Left renal cortex interstitium (tissue), 4 donors: Measurements from ENCODE around the gene SPDYE1. TPM values are rescaled to one million over a fixed set of nuclear protein-coding genes. Genes with fewer than 3 reads are reported as not detected.
"Not testable (repeated sequence)": the region's sequence is repeated elsewhere in the genome, so short reads cannot be mapped to it uniquely, and the experiment has no call there.

Experiments used
- DNase-seq, 4 donors: peaks; one replicate each; pipeline ENCODE4 v3.0.0-alpha.2; 2013; ENCODE audit warnings: low read depth in 4 of 4, low spot score in 2 of 4, missing footprints in 1 of 4
- polyA plus RNA-seq, 4 donors: library from polyadenylated mRNA; unstranded; fragments of 120-200 nt; gene quantifications; one replicate each; pipeline ENCODE4 v1.2.1, GENCODE V29; 2013; ENCODE audit not compliant: insufficient read length in 4 of 4

Gene SPDYE1, protein sequence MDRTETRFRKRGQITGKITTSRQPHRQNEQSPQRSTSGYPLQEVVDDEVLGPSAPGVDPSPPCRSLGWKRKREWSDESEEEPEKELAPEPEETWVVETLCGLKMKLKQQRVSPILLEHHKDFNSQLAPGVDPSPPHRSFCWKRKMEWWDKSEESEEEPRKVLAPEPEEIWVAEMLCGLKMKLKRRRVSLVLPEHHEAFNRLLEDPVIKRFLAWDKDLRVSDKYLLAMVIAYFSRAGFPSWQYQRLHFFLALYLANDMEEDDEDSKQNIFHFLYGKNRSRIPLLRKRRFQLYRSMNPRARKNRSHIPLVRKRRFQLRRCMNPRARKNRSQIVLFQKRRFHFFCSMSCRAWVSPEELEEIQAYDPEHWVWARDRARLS
- polyA plus RNA-seq = 1 to 10 TPM in 2 of 4 donors, under 1 TPM in 2; 0.48 to 2.9 (median 1.2) TPM

DNA sequence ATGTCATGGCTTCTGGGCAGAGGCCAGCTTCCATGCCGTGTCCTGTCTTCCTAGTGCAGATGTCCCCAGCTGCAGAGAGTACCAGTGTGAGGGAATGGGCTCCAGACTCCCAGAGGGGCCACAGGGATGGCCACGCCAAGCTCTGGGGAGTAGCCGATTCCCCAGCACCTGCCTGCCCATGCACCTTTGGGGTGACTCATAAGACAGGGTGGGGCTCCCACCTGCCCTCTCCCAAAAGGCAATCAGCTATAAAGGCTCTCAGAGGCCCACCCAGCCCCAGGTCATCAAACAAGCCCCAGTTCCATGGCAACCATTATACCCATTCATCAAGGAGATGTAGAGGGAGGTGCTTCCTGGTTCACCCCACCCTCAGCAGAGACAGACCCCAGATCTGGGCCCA is at the start of gene SPDYE1:
Gene SPDYE1, plus strand, starts transcription at position 366 of the 400 bp plus-strand sequence. CDS start 2,053 bp downstream, outside the sequence.
- DNase-seq = not testable (repeated sequence)

DNA sequence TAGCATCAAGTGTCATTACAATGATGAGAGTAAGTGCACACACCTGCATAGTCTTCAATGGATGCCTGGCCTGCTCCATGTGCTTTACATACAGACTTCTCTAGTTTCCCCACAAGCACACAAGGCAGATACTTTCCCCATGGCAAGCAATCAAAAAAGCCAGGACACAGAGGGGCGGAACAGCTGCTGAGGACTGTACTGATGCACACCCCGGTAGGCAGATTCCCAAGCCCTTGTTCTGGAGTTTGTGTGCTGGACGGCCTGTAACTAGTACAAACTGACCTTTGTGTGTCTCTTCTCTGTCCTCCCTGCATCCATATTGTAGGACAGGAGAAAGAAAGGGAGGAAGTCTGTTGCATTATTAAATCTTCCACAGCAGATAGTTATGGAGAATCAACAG is 45.7 kb upstream of the SPDYE1 start:
- no peak for DNase-seq

DNA sequence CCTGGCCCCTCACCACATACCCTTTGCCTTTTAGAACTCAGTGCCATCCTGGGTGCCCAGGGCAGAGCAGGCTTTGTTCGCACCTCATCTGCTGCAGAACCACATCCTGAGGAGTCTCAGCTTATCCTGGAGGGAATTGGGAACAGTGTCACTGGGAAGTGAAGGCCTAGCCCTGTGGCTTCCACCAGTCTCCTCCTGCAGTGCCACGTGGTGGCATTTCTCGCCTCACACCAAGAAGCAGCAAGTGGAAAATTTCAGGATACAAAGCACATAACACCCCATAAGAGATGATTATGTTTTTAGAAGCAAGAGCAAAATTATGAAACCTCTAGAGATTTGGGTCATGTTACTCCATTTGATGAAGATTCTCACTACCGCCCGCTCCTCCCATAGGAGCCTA is 44.6 kb upstream of the SPDYE1 start:
- no peak for DNase-seq

DNA sequence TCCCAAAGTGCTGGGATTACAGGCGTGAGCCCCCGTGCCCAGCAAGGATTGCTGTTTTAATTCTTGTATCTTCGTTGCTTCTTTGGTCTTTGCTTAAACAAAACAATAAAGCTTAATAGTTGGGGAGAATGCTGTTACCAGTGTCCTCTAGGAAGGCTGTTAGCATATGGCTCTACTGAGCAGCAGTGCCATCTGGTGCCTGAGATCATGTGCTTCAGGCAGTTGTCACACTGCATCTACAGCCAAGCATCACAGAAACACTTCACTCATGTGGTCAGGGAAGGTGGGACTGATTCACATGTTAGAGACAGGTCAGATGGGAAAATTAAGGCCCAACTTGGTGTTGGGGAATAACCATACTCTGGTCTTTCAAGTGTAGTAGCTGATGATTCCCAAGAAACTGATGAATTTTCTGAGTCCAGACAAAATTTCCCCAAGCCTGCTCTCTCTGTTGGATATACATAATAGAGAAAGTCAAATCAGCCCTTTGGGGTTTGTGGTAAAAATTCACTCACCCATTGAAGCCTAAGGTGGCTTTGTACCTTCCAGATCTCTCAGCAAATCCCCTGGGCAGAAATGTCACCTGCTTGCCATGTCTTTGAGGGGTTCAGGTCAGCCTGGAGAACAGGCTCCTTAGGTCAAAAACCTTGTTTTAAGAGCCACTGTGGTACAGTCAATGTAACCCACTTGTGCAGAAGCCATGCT is 43.0 kb upstream of the SPDYE1 start:
- peak in 1 of 4 donors; percentile 13 for DNase-seq

DNA sequence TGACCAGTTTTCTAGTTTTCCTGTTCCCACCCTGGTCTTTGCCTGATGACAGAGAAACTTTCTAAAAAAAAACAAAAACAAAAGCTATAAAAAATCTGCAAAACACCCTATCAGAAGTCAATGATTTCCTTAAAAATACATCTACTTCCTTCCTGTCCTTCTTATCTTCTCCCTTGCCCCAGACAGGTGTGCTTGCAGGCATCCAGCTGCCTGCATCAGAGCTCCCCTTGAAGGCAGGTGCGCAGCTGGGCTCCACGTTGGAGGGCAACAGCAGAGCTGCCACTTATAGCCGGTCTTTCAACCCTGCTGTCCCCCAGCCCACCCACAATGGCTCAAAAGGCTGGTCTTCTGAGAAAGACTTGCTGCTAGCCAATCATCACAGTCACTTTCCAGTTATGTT is 41.7 kb upstream of the SPDYE1 start:
- DNase-seq = no peak

DNA sequence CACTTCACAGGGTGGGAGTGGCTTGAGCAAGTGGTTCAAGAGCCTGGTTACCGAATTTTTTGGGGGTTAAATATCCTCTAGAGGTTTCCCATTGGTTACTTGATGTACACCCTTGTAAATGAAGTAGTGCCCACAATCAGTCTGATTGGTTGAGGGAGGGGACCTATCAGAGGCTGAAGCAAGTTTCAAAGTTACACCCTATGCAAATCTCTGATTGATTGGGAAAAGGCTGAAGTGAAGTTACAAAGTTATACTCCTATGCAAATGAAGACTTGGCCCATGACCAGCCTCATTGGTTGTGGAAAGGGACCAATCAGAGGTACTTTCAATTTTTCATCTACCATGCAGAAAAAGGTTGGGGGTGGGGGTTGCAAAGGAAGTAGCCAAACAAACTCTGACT is 36.8 kb upstream of the SPDYE1 start:
- DNase-seq = no peak

DNA sequence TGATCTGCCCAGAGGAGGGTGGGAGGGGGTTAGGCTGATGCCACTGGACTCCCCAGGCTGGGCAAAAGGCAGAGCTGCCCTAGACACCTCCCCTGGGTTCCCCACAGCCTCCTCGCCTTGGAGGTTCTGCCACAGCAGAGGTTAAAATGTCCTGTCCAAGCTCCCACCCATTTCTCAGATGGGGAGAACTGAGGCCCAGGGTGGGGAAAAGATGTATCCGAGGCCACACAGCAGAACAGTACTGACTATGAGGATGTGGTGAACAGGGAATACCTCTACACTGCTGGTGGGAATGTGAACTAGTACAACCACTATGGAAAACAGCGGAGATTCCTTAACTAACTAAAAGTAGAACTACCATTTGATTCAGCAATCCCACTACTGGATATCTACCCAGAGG is 31.3 kb upstream of the SPDYE1 start:
- DNase-seq = not testable (repeated sequence)

DNA sequence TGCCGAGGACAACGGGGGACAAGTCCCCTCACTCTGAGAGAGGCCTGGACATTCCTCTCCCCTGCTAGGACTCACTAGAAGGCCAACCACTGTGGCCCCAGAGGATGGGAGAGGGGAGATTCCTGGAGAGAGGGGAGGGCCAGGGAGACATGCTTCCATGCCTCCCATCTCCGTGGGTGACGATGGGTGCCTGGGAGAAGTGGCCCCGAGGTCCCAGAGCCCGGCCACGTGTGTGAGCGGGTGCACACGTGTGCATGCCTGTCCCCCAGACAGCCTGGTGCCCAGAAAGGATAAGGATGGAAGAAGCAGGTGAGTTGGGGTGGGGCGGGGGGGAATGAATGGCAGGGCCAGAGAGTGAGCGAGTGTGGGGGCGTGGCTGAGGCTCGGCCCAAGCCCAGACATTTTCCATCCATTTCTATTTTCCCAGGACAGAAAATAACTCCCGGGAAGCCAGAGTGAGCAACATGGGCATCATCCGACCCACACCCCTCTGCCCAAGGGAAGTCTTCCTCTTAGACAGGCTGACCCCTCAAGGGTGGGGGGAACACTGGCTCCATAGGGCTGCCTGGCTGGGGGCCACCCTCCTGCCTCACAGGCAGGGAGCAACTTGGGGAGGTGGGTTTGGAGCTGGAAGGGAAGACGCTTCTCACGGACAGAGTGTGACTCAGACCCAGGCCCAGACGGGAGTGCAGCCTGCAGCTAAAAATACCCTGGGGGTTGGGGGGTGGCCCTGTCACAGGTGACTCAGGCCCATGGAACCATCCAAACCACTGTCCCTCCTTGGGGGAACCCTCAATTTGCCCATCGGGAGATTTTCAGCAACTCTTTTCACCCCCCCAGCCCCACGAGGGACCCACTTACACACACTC is 29.3 kb upstream of the SPDYE1 start:
- not testable (repeated sequence) for DNase-seq

DNA sequence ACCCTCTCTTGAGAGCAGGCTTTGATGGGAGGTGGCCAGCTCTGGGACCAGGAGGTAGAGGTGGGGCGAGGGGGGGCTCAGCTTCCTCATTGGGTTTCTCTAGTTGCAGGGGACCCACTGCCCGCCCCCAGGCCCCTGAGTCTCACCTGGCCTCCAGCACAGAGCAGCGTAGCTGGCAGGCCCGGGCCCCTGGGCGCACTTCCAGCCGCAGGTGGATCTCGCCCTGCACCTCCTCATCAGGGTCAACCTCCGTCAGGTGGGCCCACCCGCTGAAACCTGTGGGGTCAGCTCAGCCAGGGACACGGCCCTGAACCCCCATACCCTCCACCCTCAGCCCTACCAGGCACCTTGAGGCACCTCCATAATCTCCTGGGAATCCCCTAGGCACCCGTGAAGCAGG is 28.1 kb upstream of the SPDYE1 start:
- DNase-seq = not testable (repeated sequence)

DNA sequence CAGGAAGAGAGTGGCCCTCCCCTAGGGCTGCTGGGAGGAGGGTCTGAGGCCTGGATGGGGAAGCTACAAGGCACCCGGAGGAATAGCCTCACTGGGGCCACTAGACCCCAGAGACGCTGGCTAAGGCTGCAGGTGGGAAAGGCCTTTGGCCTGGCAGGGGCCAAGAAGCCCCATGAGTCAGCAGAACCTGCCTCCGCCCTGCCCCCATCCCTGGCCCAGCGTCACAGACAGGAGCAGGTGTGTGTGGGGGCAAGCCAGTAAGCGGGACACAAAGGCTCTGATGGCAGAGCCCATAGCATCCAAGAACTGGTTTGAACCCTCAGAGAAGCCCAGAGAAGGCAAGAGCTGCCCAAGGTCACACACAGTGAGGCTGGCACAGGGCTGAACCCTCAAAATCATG is 27.0 kb upstream of the SPDYE1 start:
- not testable (repeated sequence) for DNase-seq

DNA sequence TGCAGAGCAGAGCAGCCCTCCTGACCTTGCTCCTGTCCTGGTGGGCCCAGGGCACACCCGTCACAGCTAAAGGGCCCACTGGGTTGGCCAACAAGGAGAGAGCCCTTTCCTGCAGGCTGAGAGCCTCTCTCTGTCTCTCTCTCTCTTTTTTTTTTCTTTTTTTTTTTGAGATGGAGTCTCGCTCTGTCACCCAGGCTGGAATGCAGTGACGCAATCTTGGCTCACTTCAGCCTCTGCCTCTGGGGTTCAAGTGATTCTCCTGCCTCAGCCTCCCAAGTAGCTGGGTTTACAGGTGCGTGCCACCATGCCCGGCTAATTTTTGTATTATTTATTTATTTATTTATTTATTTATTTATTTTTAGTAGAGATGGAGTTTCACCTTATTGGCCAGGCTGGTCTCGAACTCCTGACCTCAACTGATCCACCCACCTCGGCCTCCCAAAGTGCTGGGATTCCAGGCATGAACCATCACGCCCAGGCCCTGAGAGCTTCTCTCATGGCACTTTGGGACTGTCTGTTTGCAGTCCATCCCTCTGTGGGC is 23.6 kb upstream of the SPDYE1 start:
- not testable (repeated sequence) for DNase-seq

DNA sequence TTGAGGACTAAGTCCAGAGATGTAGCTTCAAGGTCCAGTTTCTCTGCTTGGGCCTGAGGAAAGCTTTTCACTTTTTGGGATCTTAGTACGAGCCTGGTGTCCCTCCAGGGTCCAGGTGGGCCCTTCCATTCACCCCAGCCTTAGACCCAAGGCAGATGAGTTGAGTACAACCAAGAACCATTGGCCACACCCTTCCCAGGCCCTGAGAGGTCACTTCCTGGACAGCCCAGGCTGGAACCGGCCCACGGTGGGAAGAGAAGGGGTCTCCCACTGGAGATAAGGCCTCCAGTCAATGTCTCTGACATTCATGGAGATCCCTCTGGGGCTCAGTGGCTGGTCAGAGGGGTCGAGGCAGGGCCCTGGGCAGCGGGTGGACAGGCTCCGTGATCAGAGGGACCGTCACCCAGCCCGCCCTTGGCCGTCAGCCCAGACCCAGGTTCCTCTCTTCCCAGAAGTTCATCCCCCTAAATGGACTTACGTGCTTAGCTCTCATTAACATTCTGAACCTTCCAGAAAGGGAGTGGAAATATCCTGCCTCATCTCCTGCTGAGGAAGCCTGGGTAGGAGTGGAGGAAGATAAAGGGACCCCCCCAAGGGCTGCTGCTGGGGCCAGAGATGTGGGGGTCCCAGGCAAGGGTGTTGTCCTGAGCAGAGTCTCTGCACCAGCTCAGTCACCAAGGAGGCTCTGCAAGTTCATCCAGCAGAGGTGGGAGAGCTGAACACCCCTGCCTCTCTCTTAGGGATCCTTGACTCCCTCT is 22.8 kb upstream of the SPDYE1 start:
- not testable (repeated sequence) for DNase-seq

DNA sequence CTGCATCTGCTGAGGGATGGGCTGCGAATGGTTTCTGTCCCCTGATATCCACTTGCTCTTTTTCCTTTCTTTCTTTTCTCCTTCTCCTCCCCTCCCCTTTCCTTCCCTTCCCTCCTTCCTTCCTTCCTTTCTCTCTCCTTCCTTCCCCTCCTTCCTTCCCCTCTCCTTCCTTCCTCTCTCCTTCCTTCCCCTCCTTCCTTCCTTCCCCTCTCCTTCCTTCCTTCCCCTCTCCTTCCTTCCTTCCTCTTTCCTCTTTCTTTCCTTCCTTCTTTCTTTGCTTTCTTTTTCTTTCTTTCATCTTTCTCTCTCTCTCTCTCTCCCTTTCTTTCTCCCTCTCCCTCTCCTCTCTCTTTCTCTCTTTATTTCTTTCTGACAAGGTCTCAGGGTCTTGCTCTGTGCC is 20.2 kb upstream of the SPDYE1 start:
- DNase-seq = no peak

DNA sequence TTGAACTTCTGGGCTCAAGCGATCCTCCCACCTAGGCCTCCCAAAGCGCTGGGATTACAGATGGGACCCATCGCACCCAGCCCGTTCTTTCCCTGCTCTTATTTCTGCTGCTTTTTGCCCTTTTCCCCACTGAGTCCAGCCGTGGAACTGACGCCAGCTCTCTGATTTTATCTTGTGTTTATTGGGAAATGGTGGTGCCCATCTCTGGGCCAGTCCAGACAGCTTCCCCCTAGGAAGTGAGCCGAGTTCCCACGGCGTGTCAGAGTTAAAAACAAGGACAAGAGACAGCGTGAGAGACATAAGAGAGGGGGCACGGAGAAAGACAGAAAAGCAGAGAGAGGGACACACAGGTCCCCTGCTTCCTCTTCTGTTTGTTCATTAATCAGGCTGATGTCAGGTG is 19.6 kb upstream of the SPDYE1 start:
- not testable (repeated sequence) for DNase-seq

DNA sequence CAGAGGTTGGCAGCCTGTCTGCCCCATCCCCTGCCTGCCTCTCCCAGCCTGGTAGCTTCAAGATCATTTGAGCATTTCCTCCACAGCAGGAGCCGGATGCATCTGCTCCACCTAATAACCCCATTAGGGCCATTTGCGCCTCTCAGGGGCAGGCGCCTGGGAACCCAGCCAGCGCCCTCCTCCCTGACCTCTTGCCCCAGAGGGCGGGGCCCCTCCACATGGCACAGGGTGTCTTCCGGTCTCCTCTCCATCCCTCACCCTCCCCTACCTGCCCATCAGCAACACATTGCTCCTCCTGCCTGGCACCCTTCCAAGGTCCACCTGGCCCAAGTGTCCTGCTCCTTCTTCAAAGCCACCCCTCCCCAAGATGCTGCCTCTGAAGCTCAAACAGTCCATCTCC is 14.8 kb upstream of the SPDYE1 start:
- not testable (repeated sequence) for DNase-seq

DNA sequence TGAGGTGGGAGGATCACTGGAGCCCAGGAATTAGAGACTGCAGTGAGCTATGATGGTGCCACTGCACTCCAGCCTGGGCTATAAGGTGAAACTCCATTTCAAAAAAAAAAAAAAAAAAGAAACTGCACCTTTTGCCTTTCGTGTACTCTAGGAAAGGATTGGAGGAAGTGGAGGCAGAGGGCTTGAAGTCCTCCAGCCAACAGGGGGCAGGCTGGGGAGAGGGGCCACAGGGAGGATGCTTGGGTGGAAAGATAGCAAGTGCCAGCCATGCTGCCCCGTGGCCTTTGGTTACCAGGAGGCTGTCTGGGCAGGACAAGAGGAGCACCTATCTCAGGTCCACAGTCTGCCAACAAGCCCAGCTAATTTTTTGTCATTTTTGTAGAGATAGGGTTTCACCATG is 14.0 kb upstream of the SPDYE1 start:
- not testable (repeated sequence) for DNase-seq

DNA sequence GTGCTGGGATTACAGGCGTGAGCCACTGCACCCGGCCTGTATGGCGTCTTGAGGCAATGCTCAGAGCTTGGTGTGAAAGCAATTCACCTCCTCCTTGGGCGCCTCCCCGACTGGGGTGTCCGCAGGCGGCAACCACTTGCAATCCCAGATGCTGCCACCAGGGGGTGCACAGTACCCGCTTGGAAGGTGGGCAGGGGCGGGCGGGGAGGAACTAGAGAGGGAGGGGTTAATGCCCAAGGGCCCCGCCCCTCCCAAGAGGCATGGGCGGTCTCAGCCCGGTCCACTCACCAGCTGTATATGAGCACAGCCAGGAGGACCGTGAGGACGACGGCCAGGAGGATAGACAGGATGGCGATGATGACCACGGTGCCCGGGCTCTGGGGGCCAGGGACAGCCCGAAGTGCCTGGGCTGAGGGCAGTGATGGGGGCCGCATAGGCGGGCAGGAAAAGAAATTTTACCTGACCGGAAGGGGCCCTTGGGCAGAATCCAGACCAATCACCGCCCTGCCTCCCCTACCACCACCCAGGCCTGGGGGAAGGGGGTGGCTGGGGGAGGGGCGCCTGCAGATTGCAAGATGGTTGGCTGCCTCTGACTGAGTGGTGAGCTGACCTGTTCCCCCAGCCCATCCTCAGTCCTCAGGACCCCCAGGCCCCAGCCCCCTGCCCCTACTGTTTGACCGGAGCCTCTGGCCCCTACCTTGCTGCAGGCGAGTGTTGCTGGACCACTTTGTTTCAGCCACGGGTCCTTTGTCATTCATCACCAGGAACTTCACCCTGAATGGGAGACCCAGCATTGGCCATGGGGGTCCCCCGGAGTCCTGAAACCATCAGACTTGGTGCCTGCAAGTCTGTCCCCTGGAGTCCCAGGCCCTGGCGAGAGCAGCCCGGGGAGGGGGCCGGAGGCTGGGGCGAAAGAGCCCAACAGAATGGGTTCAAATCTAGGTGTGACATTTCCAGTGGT is 11.5 kb upstream of the SPDYE1 start:
- DNase-seq = peak in 2 of 4 donors; percentile 7 to 10

DNA sequence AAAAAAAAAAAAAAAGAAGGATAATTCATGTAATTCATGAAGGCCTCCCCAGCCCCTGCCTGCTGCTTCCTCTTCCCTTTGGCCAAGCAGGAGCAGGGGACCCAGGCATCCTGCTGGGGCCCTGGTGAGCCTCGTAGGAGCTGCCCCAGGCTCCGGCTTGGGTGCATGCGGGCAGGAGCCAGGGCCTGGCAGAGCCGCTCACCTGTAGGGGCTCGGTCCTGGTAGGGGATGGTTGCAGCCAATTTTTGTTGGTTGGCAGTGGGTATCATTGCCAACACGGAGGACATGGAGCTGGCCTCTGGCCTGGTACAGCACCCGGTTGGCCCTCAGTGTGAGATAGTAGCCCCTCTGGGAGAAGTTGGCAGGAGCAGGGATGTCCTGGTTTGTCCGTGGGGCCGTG is 10.2 kb upstream of the SPDYE1 start:
- not testable (repeated sequence) for DNase-seq
